ENCODE data around the gene MOV10L1.

MOV10L1 gene

GRCh38 chr22:50205781-50206569 lies 116.2 kb downstream of the MOV10L1 start:
- no peak for DNase-seq

GRCh38 chr22:50206599-50206998 lies 116.8 kb downstream of the MOV10L1 start:
- no peak for DNase-seq

- peak; percentile 37 for DNase-seq
Observed at GRCh38 chr22:50207383-50208140, 117.8 kb downstream of the MOV10L1 start.

GRCh38 chr22:50208430-50208938 lies 118.7 kb downstream of the MOV10L1 start:
- DNase-seq = peak; percentile 44

GRCh38 chr22:50208939-50209892 lies 119.4 kb downstream of the MOV10L1 start:
- DNase-seq = no peak

- DNase-seq = peak; percentile 76
Observed at GRCh38 chr22:50209893-50210292, 120.1 kb downstream of the MOV10L1 start.

GRCh38 chr22:50210378-50211139 lies 120.8 kb downstream of the MOV10L1 start:
- DNase-seq = peak; percentile 41

GRCh38 chr22:50211147-50211546 lies 121.3 kb downstream of the MOV10L1 start:
- no peak for DNase-seq
